HepG2 (cell line): ENCODE results near the gene CD300LG. TPM values are rescaled to one million over a fixed set of nuclear protein-coding genes. Genes with fewer than 3 reads are reported as not detected.

Experiments
- ATAC-seq: fragments of 200-7000 bp; cut with Tn5 transposase; 3 replicates; pipeline ENCODE4 v1.9.1; 2020; ENCODE audit warnings: mild to moderate bottlenecking, moderate library complexity
- BruUV-seq: library from RNA; stranded (reverse); fragments of 400-500 nt; replicated peaks from 2 replicates; lab custom pipeline; 2021; lab: Mats Ljungman, UMichigan
- CTCF ChIA-PET: fragments of 300-600 bp; formaldehyde crosslinking; extraction: SDS; loops from one replicate; lab custom pipeline; 2021; ENCODE audit warnings: low total read pairs, inconsistent platforms, low intra/inter-chr PET ratio; lab: Yijun Ruan, JAX
- POLR2A ChIA-PET: fragments of 350-600 bp; sonication (Branson Sonifier 250); formaldehyde crosslinking; loops from one replicate; lab custom pipeline; 2020; ENCODE audit warnings: antibody characterized with exemption, inconsistent platforms; lab: Yijun Ruan, JAX
- DNase-seq: peaks from one replicate; pipeline ENCODE4 v3.0.0-alpha.2; 2015; ENCODE audit warnings: low spot score
- FAIRE-seq: peaks from 3 replicates; lab custom pipeline; 2011; peaks lifted over from hg19 to GRCh38; lab: Jason Lieb, UNC
- H2AFZ ChIP-seq: one replicate; pipeline ENCODE4 v1.6.1; 2011; ENCODE audit warnings: low read length, inconsistent platforms
- H3K27ac ChIP-seq: fragments of 300-600 bp; 3 replicates; pipeline ENCODE4 v1.8.0; 2011; ENCODE audit warnings: mixed run types, mild to moderate bottlenecking, mixed read lengths, low read length, inconsistent platforms; ENCODE audit not compliant: insufficient read depth; ENCODE audit errors: extremely low read length
- H3K27me3 ChIP-seq, 2 experiments: fragments of 200-600 bp in 1 of 2; 2 replicates in 1 of 2; 3 replicates in 1 of 2; pipeline versions ENCODE4 v1.6.0 to v1.8.0; 2011; ENCODE audit warnings: low read length in 2 of 2, mild to moderate bottlenecking in 2 of 2, moderate library complexity in 2 of 2, inconsistent platforms in 1 of 2; ENCODE audit not compliant: insufficient read depth in 2 of 2, control insufficient read depth in 1 of 2
- H3K36me3 ChIP-seq, 2 experiments: fragments of 200-600 bp in 1 of 2; replicated peaks in 1 of 2; 2 replicates in 1 of 2; 3 replicates in 1 of 2; pipeline versions ENCODE4 v1.5.1 to v1.8.0; 2011; ENCODE audit warnings: low read length in 2 of 2, inconsistent platforms in 1 of 2; ENCODE audit not compliant: insufficient read depth in 2 of 2, control insufficient read depth in 1 of 2
- H3K4me1 ChIP-seq: 2 replicates; pipeline ENCODE4 v1.5.1; 2012; ENCODE audit warnings: low read length, inconsistent platforms; ENCODE audit not compliant: insufficient read depth
- H3K4me2 ChIP-seq: 2 replicates; pipeline ENCODE4 v1.6.0; 2011; ENCODE audit warnings: low read depth, low read length, inconsistent platforms
- H3K4me3 ChIP-seq, 3 experiments: fragments of 200-600 bp in 1 of 3; sonication (generic), shearing (Covaris generic) in 1 of 3; replicated peaks in 1 of 3; 2 replicates each; pipeline ENCODE4 v1.5.1; 2011 to 2016; ENCODE audit warnings: low read length in 3 of 3, inconsistent platforms in 2 of 3, low read depth in 2 of 3, mild to moderate bottlenecking in 2 of 3, control low read depth in 1 of 3, mixed read lengths in 1 of 3; ENCODE audit not compliant: insufficient read depth in 1 of 3
- H3K79me2 ChIP-seq: one replicate; pipeline ENCODE4 v1.6.1; 2011; ENCODE audit warnings: low read length, inconsistent platforms; ENCODE audit not compliant: insufficient read depth
- H3K9ac ChIP-seq: 2 replicates; pipeline ENCODE4 v1.6.0; 2011; ENCODE audit warnings: mild to moderate bottlenecking, low read depth, low read length, inconsistent platforms; ENCODE audit not compliant: insufficient read depth
- H3K9me3 ChIP-seq: 2 replicates; pipeline ENCODE4 v1.5.1; 2012; ENCODE audit warnings: mild to moderate bottlenecking, low read length
- H4K20me1 ChIP-seq: 2 replicates; pipeline ENCODE4 v1.6.0; 2011; ENCODE audit warnings: inconsistent platforms, mild to moderate bottlenecking, low read length, moderate library complexity; ENCODE audit not compliant: insufficient read depth
- CTCF ChIP-seq: sonication (generic); formaldehyde crosslinking; IDR thresholded peaks from 2 replicates; pipeline ENCODE4 v1.5.0; 2020; ENCODE audit warnings: mild to moderate bottlenecking, missing genetic modification reagents, moderate library complexity
- GATAD2A ChIP-seq: IDR thresholded peaks from 2 replicates; pipeline ENCODE4 v1.6.1; 2016
- HNRNPK ChIP-seq: fragments of 200-400 bp; formaldehyde crosslinking; IDR thresholded peaks from 2 replicates; pipeline ENCODE4 v1.6.1; 2018; ENCODE audit warnings: low read length, low read depth, moderate library complexity, mild to moderate bottlenecking; ENCODE audit not compliant: poor library complexity, severe bottlenecking
- NR3C1 ChIP-seq: sonication (generic); formaldehyde crosslinking; IDR thresholded peaks from 2 replicates; pipeline ENCODE4 v1.4.0; 2020; ENCODE audit warnings: missing genetic modification reagents
- PREB ChIP-seq: sonication (generic); formaldehyde crosslinking; IDR thresholded peaks from 2 replicates; pipeline ENCODE4 v1.4.0; 2020; ENCODE audit warnings: missing genetic modification reagents
- TEAD3 ChIP-seq: optimal IDR thresholded peaks from 2 replicates; pipeline ENCODE3; 2016; ENCODE audit warnings: borderline replicate concordance
- YY1 ChIP-seq: IDR thresholded peaks from 2 replicates; pipeline ENCODE4 v1.6.1; 2011; ENCODE audit warnings: low read length, low read depth, moderate library complexity, mild to moderate bottlenecking; ENCODE audit not compliant: insufficient read depth, insufficient replicate concordance
- ZFP36L2 ChIP-seq: sonication (generic); formaldehyde crosslinking; IDR thresholded peaks from 2 replicates; pipeline ENCODE4 v1.4.0; 2020; ENCODE audit warnings: missing genetic modification reagents
- ZFP37 ChIP-seq: sonication (generic); formaldehyde crosslinking; IDR thresholded peaks from 2 replicates; pipeline ENCODE4 v1.4.0; 2020; ENCODE audit warnings: missing genetic modification reagents, borderline replicate concordance
- ZNF136 ChIP-seq: sonication (generic); formaldehyde crosslinking; IDR thresholded peaks from 2 replicates; pipeline ENCODE4 v1.8.1; 2022; ENCODE audit warnings: low read depth, mild to moderate bottlenecking, moderate library complexity, missing genetic modification reagents
- ZNF232 ChIP-seq: sonication (generic); formaldehyde crosslinking; IDR thresholded peaks from 2 replicates; pipeline ENCODE4 v1.4.0; 2020; ENCODE audit warnings: missing genetic modification reagents, borderline replicate concordance
- ZNF282 ChIP-seq: fragments of 450-650 bp; IDR thresholded peaks from 2 replicates; pipeline ENCODE4 v1.6.1; 2018; ENCODE audit not compliant: partially characterized antibody
- ZNF333 ChIP-seq: sonication (generic); formaldehyde crosslinking; IDR thresholded peaks from 2 replicates; pipeline ENCODE4 v1.4.0; 2020; ENCODE audit warnings: mild to moderate bottlenecking, missing genetic modification reagents, borderline replicate concordance
- WGBS: methylation state at CpG from one replicate; pipeline ENCODE4 v1.1.6; 2017; ENCODE audit warnings: low lambda C conversion rate; 5-methylcytosine and 5-hydroxymethylcytosine counted together
- in situ Hi-C: cut with HindIII; loops from 2 replicates; pipeline ENCODE4 v1.10.0; 2017; ENCODE audit warnings: low pct_unique_long_range_greater_than_20kb; ENCODE audit not compliant: extremely low pct_ligation_motif_present
- intact Hi-C: fragments of 100-400 bp; cut with micrococcal nuclease; formaldehyde crosslinking; loops from one replicate; pipeline ENCODE4 v1.10.0; 2022; ENCODE audit not compliant: unreplicated experiment
- polyA plus RNA-seq, 8 experiments: library from polyadenylated mRNA; depleted of rRNA in 3 of 8; stranded (reverse) in 7 of 8; unstranded in 1 of 8; fragments of >200 nt; fragmentation: Illumina TruSeq in 4 of 8; extraction: Trizol in 4 of 8; gene quantifications; 2 replicates each; pipeline versions ENCODE4 v1.2.1 to v1.2.3, GENCODE V29; 2011 to 2016; ENCODE audit warnings: low read depth in 4 of 8, missing spikeins in 1 of 8, mixed read lengths in 1 of 8; ENCODE audit not compliant: insufficient read depth in 1 of 8
- total RNA-seq, 5 experiments: library from RNA; depleted of rRNA; stranded (reverse); fragments of >200 nt; fragmentation: Illumina TruSeq; extraction: Trizol; gene quantifications; 2 replicates each; pipeline ENCODE4 v1.2.3, GENCODE V29; 2016; ENCODE audit warnings: low read depth in 1 of 5
- TF ChIP-seq, protein P1 (sequence below): sonication (generic); formaldehyde crosslinking; conservative IDR thresholded peaks from 2 replicates; pipeline ENCODE4 v1.5.0; 2020; ENCODE audit warnings: missing genetic modification reagents
- TF ChIP-seq, protein P2 (sequence below): sonication (generic); formaldehyde crosslinking; IDR thresholded peaks from 2 replicates; pipeline ENCODE4 v1.4.0; 2020; ENCODE audit warnings: mild to moderate bottlenecking, missing genetic modification reagents
- TF ChIP-seq, protein P3 (sequence below): sonication (generic); formaldehyde crosslinking; IDR thresholded peaks from 2 replicates; pipeline ENCODE4 v1.4.0; 2020; ENCODE audit warnings: missing genetic modification reagents

The CD300LG gene
- total and polyA plus RNA-seq, 2 of the 13 experiments (the other 11 are each of a cell fraction or from before 2014, with no cell fraction given): not detected

- H4K20me1 ChIP-seq: no peaks in the 10 kb centered on the region
- H3K27ac ChIP-seq: no peak overlapping the region
- CTCF ChIA-PET: no interaction called here
- no peak for TF ChIP-seq ZNF232
- TF ChIP-seq ZNF333: no peak
- no peak for TF ChIP-seq ZFP37 (CRISPR knock-in tag)
- no peak for TF ChIP-seq HNRNPK
- no peak for TF ChIP-seq ZNF282
- TF ChIP-seq GATAD2A (CRISPR knock-in tag): no peak
- TF ChIP-seq PREB (CRISPR knock-in tag): no peak
- no peak for TF ChIP-seq YY1
- TF ChIP-seq TEAD3 (CRISPR knock-in tag): peak; percentile 42
- TF ChIP-seq ZNF136 (CRISPR knock-in tag): no peak
- TF ChIP-seq, protein P1, sequence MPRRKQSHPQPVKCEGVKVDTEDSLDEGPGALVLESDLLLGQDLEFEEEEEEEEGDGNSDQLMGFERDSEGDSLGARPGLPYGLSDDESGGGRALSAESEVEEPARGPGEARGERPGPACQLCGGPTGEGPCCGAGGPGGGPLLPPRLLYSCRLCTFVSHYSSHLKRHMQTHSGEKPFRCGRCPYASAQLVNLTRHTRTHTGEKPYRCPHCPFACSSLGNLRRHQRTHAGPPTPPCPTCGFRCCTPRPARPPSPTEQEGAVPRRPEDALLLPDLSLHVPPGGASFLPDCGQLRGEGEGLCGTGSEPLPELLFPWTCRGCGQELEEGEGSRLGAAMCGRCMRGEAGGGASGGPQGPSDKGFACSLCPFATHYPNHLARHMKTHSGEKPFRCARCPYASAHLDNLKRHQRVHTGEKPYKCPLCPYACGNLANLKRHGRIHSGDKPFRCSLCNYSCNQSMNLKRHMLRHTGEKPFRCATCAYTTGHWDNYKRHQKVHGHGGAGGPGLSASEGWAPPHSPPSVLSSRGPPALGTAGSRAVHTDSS: no peak
- TF ChIP-seq CTCF: peak; percentile 54
- TF ChIP-seq ZFP36L2 (CRISPR knock-in tag): no peak
- TF ChIP-seq, protein P2, sequence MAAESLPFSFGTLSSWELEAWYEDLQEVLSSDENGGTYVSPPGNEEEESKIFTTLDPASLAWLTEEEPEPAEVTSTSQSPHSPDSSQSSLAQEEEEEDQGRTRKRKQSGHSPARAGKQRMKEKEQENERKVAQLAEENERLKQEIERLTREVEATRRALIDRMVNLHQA (CRISPR knock-in tag): no peak
- no peak for TF ChIP-seq NR3C1 (CRISPR knock-in tag)
- TF ChIP-seq, protein P3, sequence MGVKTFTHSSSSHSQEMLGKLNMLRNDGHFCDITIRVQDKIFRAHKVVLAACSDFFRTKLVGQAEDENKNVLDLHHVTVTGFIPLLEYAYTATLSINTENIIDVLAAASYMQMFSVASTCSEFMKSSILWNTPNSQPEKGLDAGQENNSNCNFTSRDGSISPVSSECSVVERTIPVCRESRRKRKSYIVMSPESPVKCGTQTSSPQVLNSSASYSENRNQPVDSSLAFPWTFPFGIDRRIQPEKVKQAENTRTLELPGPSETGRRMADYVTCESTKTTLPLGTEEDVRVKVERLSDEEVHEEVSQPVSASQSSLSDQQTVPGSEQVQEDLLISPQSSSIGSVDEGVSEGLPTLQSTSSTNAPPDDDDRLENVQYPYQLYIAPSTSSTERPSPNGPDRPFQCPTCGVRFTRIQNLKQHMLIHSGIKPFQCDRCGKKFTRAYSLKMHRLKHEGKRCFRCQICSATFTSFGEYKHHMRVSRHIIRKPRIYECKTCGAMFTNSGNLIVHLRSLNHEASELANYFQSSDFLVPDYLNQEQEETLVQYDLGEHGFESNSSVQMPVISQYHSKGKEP: no peak
- H3K4me1 ChIP-seq: peaks cover 22% of the 10 kb centered on the region
- peak; percentile 28 for FAIRE-seq
- H3K9me3 ChIP-seq: no peaks in the 10 kb centered on the region
- H3K36me3 ChIP-seq: no peaks in the 10 kb centered on the region
- POLR2A ChIA-PET: interaction anchor here (1.0 to 1.2 kb wide), 2 partner anchors 68 to 480 kb away, joined by 3 to 5 read pairs; no protein-coding TSS in a partner anchor
- no peaks in the 10 kb centered on the region for H3K79me2 ChIP-seq
- no peak overlapping the region for H2AFZ ChIP-seq
- peaks cover 2 to 19% of the 10 kb centered on the region in 2 experiments; a peak in 3 of 5 replicates for H3K27me3 ChIP-seq
- H3K4me3 ChIP-seq: no peak overlapping the region
- in situ Hi-C loops (no loop called here), intact Hi-C loops (no loop called here)
- DNase-seq: peak; percentile 61
- no TSS peak for BruUV-seq
- H3K4me2 ChIP-seq: no peak overlapping the region
- H3K9ac ChIP-seq: no peak overlapping the region
- WGBS: 39% methylated on average over 4 of the region's 4 CpGs
- peak; percentile 86 for ATAC-seq
These were observed 6.2 kb upstream of the CD300LG start for GRCh38 chr17:43840814-43841213.
